ENCODE data around the gene EIF2AK3.
A peak's percentile ranks its signal among the peaks of the same experiment; 100 is the strongest.
"Not testable (repeated sequence)": the region's sequence is repeated elsewhere in the genome, so short reads cannot be mapped to it uniquely, and the experiment has no call there.

Gene EIF2AK3

DNA sequence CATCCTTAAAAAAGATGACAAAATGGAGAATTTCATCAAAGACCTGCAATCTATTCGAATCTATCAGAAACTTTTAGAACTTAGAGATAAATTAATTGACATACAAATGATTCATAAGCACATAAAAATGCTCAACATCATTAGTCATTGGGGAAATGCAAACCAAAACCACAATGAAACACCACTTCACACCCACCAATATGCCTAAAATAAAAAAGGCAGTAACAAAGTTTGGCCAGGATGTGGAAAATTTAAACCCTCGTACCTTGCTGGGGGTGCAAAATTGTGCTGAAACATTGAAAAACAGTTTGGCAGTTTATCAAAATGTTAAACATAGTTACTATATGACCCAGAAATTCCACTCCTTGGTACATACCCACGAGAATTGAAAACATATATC, 11.5 kb upstream of the EIF2AK3 start:
- no peak for DNase-seq
- in situ Hi-C loops (cut with MboI; ENCODE audit: low pct_unique_long_range_greater_than_20kb, low sequenced_read_pairs), result no loop called here

- in situ Hi-C loops (cut with MboI; ENCODE audit: low pct_unique_long_range_greater_than_20kb, low sequenced_read_pairs), result no loop called here
- DNase-seq, result no peak
Observed at GRCh38 chr2:88638123-88638650, 10.9 kb upstream of the EIF2AK3 start.

DNA sequence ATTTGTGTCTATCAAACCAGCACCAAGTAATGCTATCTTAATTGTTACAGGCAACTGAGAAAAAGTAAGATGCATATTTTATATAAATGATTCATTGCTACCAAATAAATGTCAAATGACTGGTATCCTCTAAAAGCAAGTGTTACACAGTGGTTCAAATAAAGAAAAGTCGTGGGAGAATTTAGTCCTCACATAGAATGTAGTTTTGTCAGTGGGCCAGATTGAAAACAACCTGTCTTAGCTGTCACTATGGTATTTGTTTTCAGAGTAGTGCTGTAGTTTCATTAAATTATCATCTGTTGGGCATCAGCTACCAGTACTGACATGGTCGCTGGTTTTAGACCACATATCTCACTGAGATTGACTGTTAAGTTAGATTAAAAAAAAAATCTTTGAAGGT, 10.2 kb upstream of the EIF2AK3 start:
- in situ Hi-C loops (cut with MboI; ENCODE audit: low pct_unique_long_range_greater_than_20kb, low sequenced_read_pairs), result no loop called here
- DNase-seq, result no peak

DNA sequence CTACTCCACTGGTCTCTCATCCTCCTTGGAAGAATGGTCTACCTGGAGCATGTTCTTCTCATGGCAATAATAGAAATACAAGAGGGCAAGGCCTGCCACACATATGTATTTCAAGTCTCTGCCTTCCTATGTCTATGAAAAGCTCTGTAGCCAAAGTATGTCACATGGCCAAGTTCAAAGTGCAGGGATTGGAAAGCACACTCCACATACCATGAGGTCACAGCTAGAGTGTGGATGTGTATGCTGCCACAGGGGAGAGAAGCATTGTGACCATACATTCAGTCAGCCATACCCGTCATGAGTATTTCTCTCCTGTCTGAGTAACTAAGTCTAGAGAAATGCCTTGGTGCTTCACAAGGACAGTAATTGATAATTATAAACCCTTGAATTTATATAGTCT, 8.8 kb upstream of the EIF2AK3 start:
- in situ Hi-C loops (cut with MboI; ENCODE audit: low pct_unique_long_range_greater_than_20kb, low sequenced_read_pairs), result no loop called here
- no peak for DNase-seq

- no peak for DNase-seq
- in situ Hi-C loops (cut with MboI; ENCODE audit: low pct_unique_long_range_greater_than_20kb, low sequenced_read_pairs), result no loop called here
Observed at GRCh38 chr2:88632569-88632968, 5.3 kb upstream of the EIF2AK3 start.

- in situ Hi-C loops (cut with MboI; ENCODE audit: low pct_unique_long_range_greater_than_20kb, low sequenced_read_pairs), result no loop called here
- no peak for DNase-seq
Observed at GRCh38 chr2:88628571-88628939, 1.3 kb upstream of the EIF2AK3 start.

- in situ Hi-C loops (cut with MboI; ENCODE audit: low pct_unique_long_range_greater_than_20kb, low sequenced_read_pairs), result no loop called here
- peak; percentile 92 for DNase-seq
Observed at GRCh38 chr2:88627856-88628570, 749 bp upstream of the EIF2AK3 start.

GRCh38 chr2:88626171-88627054, 851 bp downstream of the EIF2AK3 start:
- DNase-seq, result peak; percentile 23
- in situ Hi-C loops (cut with MboI; ENCODE audit: low pct_unique_long_range_greater_than_20kb, low sequenced_read_pairs), result no loop called here

- in situ Hi-C loops (cut with MboI; ENCODE audit: low pct_unique_long_range_greater_than_20kb, low sequenced_read_pairs), result no loop called here
- DNase-seq, result no peak
Observed at GRCh38 chr2:88624477-88624876, 2.8 kb downstream of the EIF2AK3 start.

GRCh38 chr2:88623831-88624465, 3.3 kb downstream of the EIF2AK3 start:
- DNase-seq; in situ Hi-C loops (cut with MboI; ENCODE audit: low pct_unique_long_range_greater_than_20kb, low sequenced_read_pairs): not testable (repeated sequence)

DNA sequence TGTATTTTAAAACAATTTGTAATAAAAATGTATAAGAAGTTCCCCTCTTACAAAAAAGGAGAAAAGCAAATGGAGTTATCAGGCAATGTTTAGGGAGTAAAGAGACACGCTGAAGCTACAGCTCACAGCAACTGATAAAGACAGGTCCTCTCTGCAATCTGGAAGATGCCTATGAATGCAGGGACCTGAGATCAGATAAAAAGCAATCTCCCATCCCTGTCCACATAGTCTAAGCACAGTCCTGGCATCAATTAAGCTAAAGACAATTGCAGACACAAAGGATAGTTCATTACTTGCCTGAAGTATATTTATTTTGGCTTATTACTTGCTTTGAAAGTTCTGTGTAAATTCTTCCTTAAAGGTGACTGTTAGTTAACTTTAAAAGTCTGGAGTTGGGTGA, 5.0 kb downstream of the EIF2AK3 start:
- in situ Hi-C loops (cut with MboI; ENCODE audit: low pct_unique_long_range_greater_than_20kb, low sequenced_read_pairs), result no loop called here
- DNase-seq, result no peak

DNA sequence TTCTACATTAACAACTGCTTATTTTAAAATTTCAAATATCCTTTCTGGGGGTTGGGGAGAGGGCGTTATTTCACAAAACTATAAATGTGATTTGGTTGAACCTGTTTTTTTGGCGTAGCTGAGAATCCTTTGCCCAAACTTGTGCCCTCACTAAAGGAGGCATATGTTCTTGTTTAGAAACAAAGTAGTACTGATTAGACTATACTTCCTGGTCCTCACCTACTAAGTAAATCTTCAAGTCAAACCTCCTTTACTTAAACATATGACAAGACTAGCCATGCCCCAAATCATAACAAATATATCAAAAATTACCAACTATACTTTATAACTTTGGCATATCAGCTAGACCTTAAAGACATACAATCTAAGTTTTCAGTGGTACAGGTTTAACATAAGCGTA, 5.8 kb downstream of the EIF2AK3 start:
- no peak for DNase-seq
- in situ Hi-C loops (cut with MboI; ENCODE audit: low pct_unique_long_range_greater_than_20kb, low sequenced_read_pairs), result no loop called here

GRCh38 chr2:88620015-88620414, 7.2 kb downstream of the EIF2AK3 start:
- in situ Hi-C loops (cut with MboI; ENCODE audit: low pct_unique_long_range_greater_than_20kb, low sequenced_read_pairs), result no loop called here
- no peak for DNase-seq

GRCh38 chr2:88615822-88616221, 11.4 kb downstream of the EIF2AK3 start:
- in situ Hi-C loops (cut with MboI; ENCODE audit: low pct_unique_long_range_greater_than_20kb, low sequenced_read_pairs), result no loop called here

DNA sequence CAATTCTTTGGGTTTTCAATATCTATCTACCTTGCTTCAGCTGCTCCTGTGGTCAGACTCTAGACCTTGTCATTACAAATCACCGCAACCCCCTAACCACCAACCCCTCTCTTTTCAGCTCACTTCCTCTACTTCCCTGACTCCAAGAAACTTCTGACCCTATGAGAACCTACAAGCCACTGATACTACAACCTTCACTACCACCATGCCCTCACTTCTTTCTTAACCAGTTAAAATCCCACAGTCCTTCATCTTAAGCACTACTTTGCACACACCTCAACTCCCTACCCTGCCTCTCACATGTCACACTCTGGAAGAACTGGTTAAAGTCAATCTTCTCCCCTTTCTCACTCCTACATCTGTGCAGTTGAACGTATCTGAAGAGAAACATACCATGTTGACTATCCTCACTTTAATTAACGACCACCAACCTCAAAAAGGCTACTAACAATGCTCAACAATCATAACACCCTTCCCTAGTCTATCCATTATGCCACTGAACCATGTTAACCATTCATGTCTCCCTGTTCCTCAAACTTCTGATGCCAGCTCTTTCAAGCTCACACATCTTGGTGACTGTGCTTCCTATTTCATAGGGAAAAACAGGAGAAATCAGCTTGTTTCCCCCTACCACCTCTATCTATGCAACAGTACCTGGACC, 12.6 kb downstream of the EIF2AK3 start:
- no peak for DNase-seq
- in situ Hi-C loops (cut with MboI; ENCODE audit: low pct_unique_long_range_greater_than_20kb, low sequenced_read_pairs), result no loop called here

More at GRCh38 chr2:88615822-88616221, 11.4 kb downstream of the EIF2AK3 start:
- DNase-seq, result no peak

DNA sequence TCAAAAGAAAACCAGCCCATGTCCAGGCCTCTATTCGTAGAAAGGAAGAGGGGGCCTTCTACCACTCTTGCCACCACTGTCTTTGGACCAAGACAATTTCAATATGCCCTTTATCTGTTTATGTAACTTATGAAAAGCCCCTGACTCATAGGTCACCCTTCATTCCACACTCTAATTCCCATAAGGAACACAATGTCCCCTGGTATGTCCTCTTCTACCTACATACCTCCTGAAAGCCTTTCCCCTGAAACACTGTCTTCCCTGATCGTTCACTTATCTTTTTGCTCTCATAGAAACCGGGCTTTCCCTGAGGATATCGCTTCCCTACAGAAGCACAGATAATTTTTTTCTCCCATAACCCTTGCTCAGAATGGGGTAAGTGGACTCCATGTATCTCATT, 13.3 kb downstream of the EIF2AK3 start:
- in situ Hi-C loops (cut with MboI; ENCODE audit: low pct_unique_long_range_greater_than_20kb, low sequenced_read_pairs), result no loop called here
- DNase-seq, result no peak

DNA sequence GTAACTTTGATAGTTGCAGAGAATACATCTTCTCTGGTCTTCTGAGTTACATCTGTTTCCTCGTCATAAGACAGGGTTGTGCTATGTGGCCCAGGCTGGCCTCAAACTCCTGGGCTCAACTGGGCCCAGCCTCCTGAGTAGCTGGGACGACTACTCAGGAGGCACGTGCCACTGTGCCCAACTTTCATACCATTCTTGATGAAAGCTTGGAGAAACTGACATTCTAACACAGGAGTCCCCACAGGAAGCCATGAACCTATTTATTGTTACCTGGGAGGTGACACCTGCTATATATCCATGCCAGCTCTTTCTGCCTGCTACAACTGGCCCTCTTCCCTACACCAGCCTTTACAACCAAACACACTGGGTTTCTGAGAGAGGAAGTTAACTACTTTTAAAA, 19.1 kb downstream of the EIF2AK3 start:
- in situ Hi-C loops (cut with MboI; ENCODE audit: low pct_unique_long_range_greater_than_20kb, low sequenced_read_pairs), result no loop called here
- DNase-seq, result no peak

- DNase-seq, result no peak
- in situ Hi-C loops (cut with MboI; ENCODE audit: low pct_unique_long_range_greater_than_20kb, low sequenced_read_pairs), result no loop called here
Observed at GRCh38 chr2:88607416-88607815, 19.8 kb downstream of the EIF2AK3 start.

GRCh38 chr2:88606371-88607030, 20.8 kb downstream of the EIF2AK3 start:
- in situ Hi-C loops (cut with MboI; ENCODE audit: low pct_unique_long_range_greater_than_20kb, low sequenced_read_pairs), result no loop called here

More at GRCh38 chr2:88606371-88607030, 20.8 kb downstream of the EIF2AK3 start:
- DNase-seq, result no peak
